HG03108 (cell line): Measurements from ENCODE around the gene NFAT5.
"Not testable (repeated sequence)": the region's sequence is repeated elsewhere in the genome, so short reads cannot be mapped to it uniquely, and the experiment has no call there.

Source experiments
- ATAC-seq: cut with Tn5 transposase; IDR thresholded peaks from one replicate; pipeline ENCODE4 v1.9.1; 2021; ENCODE audit warnings: moderate library complexity; ENCODE audit not compliant: unreplicated experiment

NFAT5 gene

GRCh38 chr16:69729030-69729429 is 163.3 kb downstream of the NFAT5 start:
- ATAC-seq: not testable (repeated sequence)

- not testable (repeated sequence) for ATAC-seq
Observed at GRCh38 chr16:69731280-69731679, 165.5 kb downstream of the NFAT5 start.

- no peak for ATAC-seq
Observed at GRCh38 chr16:69732101-69732500, 166.3 kb downstream of the NFAT5 start.

- ATAC-seq: no peak
Observed at GRCh38 chr16:69741519-69741918, 175.8 kb downstream of the NFAT5 start.

- ATAC-seq: no peak
Observed at GRCh38 chr16:69741951-69742904, 176.5 kb downstream of the NFAT5 start.

- ATAC-seq: no peak
Observed at GRCh38 chr16:69744363-69745231, 178.8 kb downstream of the NFAT5 start.

GRCh38 chr16:69745232-69745612 is 179.5 kb downstream of the NFAT5 start:
- no peak for ATAC-seq

GRCh38 chr16:69745959-69746358 is 180.2 kb downstream of the NFAT5 start:
- no peak for ATAC-seq

- ATAC-seq: no peak
Observed at GRCh38 chr16:69747115-69747514, 181.3 kb downstream of the NFAT5 start.

GRCh38 chr16:69748694-69749345 is 183.1 kb downstream of the NFAT5 start:
- no peak for ATAC-seq

- no peak for ATAC-seq
Observed at GRCh38 chr16:69754143-69754468, 188.3 kb downstream of the NFAT5 start.
